Smooth muscle cell of the pulmonary artery (primary cell): ENCODE results near the gene B3GAT3. TPM values are rescaled to one million over a fixed set of nuclear protein-coding genes. Genes with fewer than 3 reads are reported as not detected.

Experiments
- total RNA-seq: library from RNA; depleted of rRNA; stranded (reverse); fragments of >200 nt; gene quantifications from 2 replicates; pipeline ENCODE4 v1.2.3, GENCODE V29; 2014

Gene B3GAT3
- 48.9 and 82.7 TPM in 2 replicates for total RNA-seq

GRCh38 chr11:62621567-62622470 lies at the start of gene B3GAT3:
Gene B3GAT3, minus strand, starts transcription at chr11:62621986. Its CDS starts 39 bp downstream, at chr11:62621947.

GRCh38 chr11:62665075-62665598 lies 43.4 kb upstream of the B3GAT3 start, which contains the start of the genes C11orf98 and CSKMT:
Gene C11orf98, minus strand, starts transcription at chr11:62665210. Its CDS starts 41 bp downstream, at chr11:62665169.
Gene CSKMT, plus strand, starts transcription at chr11:62665312. Its CDS starts 568 bp downstream, at chr11:62665880.

GRCh38 chr11:62645946-62646824 lies 24.4 kb upstream of the B3GAT3 start, which contains the start of gene GANAB:
Gene GANAB, minus strand, starts transcription at chr11:62646613. Its CDS starts 14 bp downstream, at chr11:62646599.

GRCh38 chr11:62612366-62613290 lies 9.2 kb downstream of the B3GAT3 start, which contains the start of the genes EML3 and ROM1:
Gene EML3, minus strand, starts transcription at chr11:62612775. Its CDS starts 318 bp downstream, at chr11:62612457.
Gene ROM1, plus strand, starts transcription at chr11:62613257. Its CDS starts 25 bp downstream, at chr11:62613282.

GRCh38 chr11:62601372-62602140 lies 20.2 kb downstream of the B3GAT3 start, which contains the start of gene MTA2:
Gene MTA2, minus strand, starts transcription at chr11:62601865. Its CDS starts 415 bp downstream, at chr11:62601450.

GRCh38 chr11:62591448-62592145 lies 30.2 kb downstream of the B3GAT3 start, which contains the start of gene TUT1:
Gene TUT1, minus strand, starts transcription at chr11:62591523. Its CDS starts 38 bp downstream, at chr11:62591485.

GRCh38 chr11:62573592-62574362 lies 48.0 kb downstream of the B3GAT3 start, which contains the start of gene EEF1G:
Gene EEF1G, minus strand, starts transcription at chr11:62573891. Its CDS starts 49 bp downstream, at chr11:62573842.

Other genes with a start within 250 kb of the B3GAT3 start
- not detected in 2 replicates for gene SCGB1A1, start 203.0 kb downstream of the B3GAT3 start, total RNA-seq
- 498 and 644 TPM in 2 replicates for gene AHNAK, start 75.2 kb downstream of the B3GAT3 start, total RNA-seq
- gene EEF1G, start 48.1 kb downstream of the B3GAT3 start, total RNA-seq, result 1,318 and 1,351 TPM in 2 replicates
- gene TUT1, start 30.5 kb downstream of the B3GAT3 start, total RNA-seq, result 8.7 and 9.2 TPM in 2 replicates
- 70.8 and 86.8 TPM in 2 replicates for gene MTA2, start 20.1 kb downstream of the B3GAT3 start, total RNA-seq
- gene EML3, start 9.2 kb downstream of the B3GAT3 start, total RNA-seq, result 23.8 and 38.6 TPM in 2 replicates
- gene ROM1, start 8.7 kb downstream of the B3GAT3 start, total RNA-seq, result 3.1 and 5.8 TPM in 2 replicates
- 612 and 660 TPM in 2 replicates for gene GANAB, start 24.6 kb upstream of the B3GAT3 start, total RNA-seq
- gene INTS5, start 31.3 kb upstream of the B3GAT3 start, total RNA-seq, result 24.5 and 26.9 TPM in 2 replicates
- 13.4 and 18.3 TPM in 2 replicates for gene C11orf98, start 43.2 kb upstream of the B3GAT3 start, total RNA-seq
- 4.2 and 4.5 TPM in 2 replicates for gene CSKMT, start 43.3 kb upstream of the B3GAT3 start, total RNA-seq
- 6.6 and 7.5 TPM in 2 replicates for gene UQCC3, start 49.7 kb upstream of the B3GAT3 start, total RNA-seq
- 3.0 and 3.9 TPM in 2 replicates for gene LBHD1, start 50.3 kb upstream of the B3GAT3 start, total RNA-seq
- 80.9 and 85.2 TPM in 2 replicates for gene UBXN1, start 57.1 kb upstream of the B3GAT3 start, total RNA-seq
- gene LRRN4CL, start 67.5 kb upstream of the B3GAT3 start, total RNA-seq, result 3.3 and 4.9 TPM in 2 replicates
- gene BSCL2, start 85.4 kb upstream of the B3GAT3 start, total RNA-seq, result 54.8 and 59.1 TPM in 2 replicates
- gene GNG3, start 85.7 kb upstream of the B3GAT3 start, total RNA-seq, result 0.13 TPM in 1 of 2 replicates, not detected in the other
- gene HNRNPUL2, start 105.5 kb upstream of the B3GAT3 start, total RNA-seq, result 13.3 and 15.4 TPM in 2 replicates
- 27.5 and 28.9 TPM in 2 replicates for gene TTC9C, start 106.5 kb upstream of the B3GAT3 start, total RNA-seq
- 10.3 and 11.7 TPM in 2 replicates for gene ZBTB3, start 132.2 kb upstream of the B3GAT3 start, total RNA-seq
- 51.6 and 51.7 TPM in 2 replicates for gene POLR2G, start 139.6 kb upstream of the B3GAT3 start, total RNA-seq
- 19.3 and 27.2 TPM in 2 replicates for gene TAF6L, start 149.4 kb upstream of the B3GAT3 start, total RNA-seq
- 48.9 and 50.0 TPM in 2 replicates for gene TMEM179B, start 165.4 kb upstream of the B3GAT3 start, total RNA-seq
- 13.3 and 16.2 TPM in 2 replicates for gene TMEM223, start 170.0 kb upstream of the B3GAT3 start, total RNA-seq
- 26.1 and 39.4 TPM in 2 replicates for gene NXF1, start 183.5 kb upstream of the B3GAT3 start, total RNA-seq
- gene STX5, start 210.1 kb upstream of the B3GAT3 start, total RNA-seq, result 35.5 and 44.3 TPM in 2 replicates
- gene TEX54, start 210.9 kb upstream of the B3GAT3 start, total RNA-seq, result not detected in 2 replicates
- 25.4 and 46.1 TPM in 2 replicates for gene WDR74, start 217.6 kb upstream of the B3GAT3 start, total RNA-seq